HepG2 (cell line): ENCODE measurements around the gene NOXA1. TPM values are rescaled to one million over a fixed set of nuclear protein-coding genes. Genes with fewer than 3 reads are reported as not detected.

Experiments
- BRCA1 ChIP-seq: sonication (generic); formaldehyde crosslinking; IDR thresholded peaks from 2 replicates; pipeline ENCODE4 v1.4.0; 2020; ENCODE audit warnings: missing genetic modification reagents
- CENPBD1 ChIP-seq: sonication (generic); formaldehyde crosslinking; IDR thresholded peaks from 2 replicates; pipeline ENCODE4 v1.8.0; 2022; ENCODE audit warnings: missing genetic modification reagents, low read depth, mild to moderate bottlenecking, borderline replicate concordance
- CENPT ChIP-seq: sonication (generic); formaldehyde crosslinking; IDR thresholded peaks from 2 replicates; pipeline ENCODE4 v1.8.0; 2022; ENCODE audit warnings: low read depth, mild to moderate bottlenecking, moderate library complexity, missing genetic modification reagents
- DR1 ChIP-seq: sonication (generic); formaldehyde crosslinking; IDR thresholded peaks from 2 replicates; pipeline ENCODE4 v1.8.0; 2021; ENCODE audit warnings: mild to moderate bottlenecking, missing genetic modification reagents, inconsistent platforms
- FOSL2 ChIP-seq: sonication (generic); formaldehyde crosslinking; IDR thresholded peaks from 2 replicates; pipeline ENCODE4 v1.4.0; 2020; ENCODE audit warnings: missing genetic modification reagents
- MIER2 ChIP-seq: IDR thresholded peaks from 2 replicates; pipeline ENCODE4 v1.6.1; 2016; ENCODE audit warnings: missing biosample characterization, missing genetic modification reagents
- SIN3A ChIP-seq: IDR thresholded peaks from 2 replicates; pipeline ENCODE4 v1.6.1; 2011; ENCODE audit warnings: low read depth, mild to moderate bottlenecking, control low read depth, low read length, borderline replicate concordance
- TCF7 ChIP-seq: sonication (generic); IDR thresholded peaks from 2 replicates; pipeline ENCODE4 v1.6.1; 2016; ENCODE audit warnings: antibody characterized with exemption, low read depth
- THRA ChIP-seq: sonication (generic); formaldehyde crosslinking; IDR thresholded peaks from 2 replicates; pipeline ENCODE4 v1.4.0; 2020; ENCODE audit warnings: missing genetic modification reagents, borderline replicate concordance
- THYN1 ChIP-seq: sonication (generic); formaldehyde crosslinking; IDR thresholded peaks from 2 replicates; pipeline ENCODE4 v1.8.1; 2023; ENCODE audit warnings: low read depth, mild to moderate bottlenecking, moderate library complexity, missing genetic modification reagents, borderline replicate concordance
- ZNF253 ChIP-seq: sonication (generic); formaldehyde crosslinking; IDR thresholded peaks from 2 replicates; pipeline ENCODE4 v1.8.0; 2022; ENCODE audit warnings: mild to moderate bottlenecking, missing genetic modification reagents, borderline replicate concordance
- ZNF510 ChIP-seq: sonication (generic); formaldehyde crosslinking; IDR thresholded peaks from 2 replicates; pipeline ENCODE4 v1.4.0; 2020; ENCODE audit warnings: low read depth, mild to moderate bottlenecking, missing genetic modification reagents
- ZNF562 ChIP-seq: sonication (generic); formaldehyde crosslinking; IDR thresholded peaks from 2 replicates; pipeline ENCODE4 v1.8.0; 2022; ENCODE audit warnings: missing genetic modification reagents, borderline replicate concordance
- ZNF75D ChIP-seq: sonication (generic); formaldehyde crosslinking; IDR thresholded peaks from 2 replicates; pipeline ENCODE4 v1.8.1; 2023; ENCODE audit warnings: missing genetic modification reagents, mild to moderate bottlenecking, borderline replicate concordance
- polyA plus RNA-seq, 8 experiments: library from polyadenylated mRNA; depleted of rRNA in 3 of 8; stranded (reverse) in 7 of 8; unstranded in 1 of 8; fragments of >200 nt; fragmentation: Illumina TruSeq in 4 of 8; extraction: Trizol in 4 of 8; gene quantifications; 2 replicates each; pipeline versions ENCODE4 v1.2.1 to v1.2.3, GENCODE V29; 2011 to 2016; ENCODE audit warnings: low read depth in 4 of 8, missing spikeins in 1 of 8, mixed read lengths in 1 of 8; ENCODE audit not compliant: insufficient read depth in 1 of 8
- total RNA-seq, 5 experiments: library from RNA; depleted of rRNA; stranded (reverse); fragments of >200 nt; fragmentation: Illumina TruSeq; extraction: Trizol; gene quantifications; 2 replicates each; pipeline ENCODE4 v1.2.3, GENCODE V29; 2016; ENCODE audit warnings: low read depth in 1 of 5
- TF ChIP-seq, protein P1 (sequence below): sonication (generic); formaldehyde crosslinking; IDR thresholded peaks from 2 replicates; pipeline ENCODE4 v1.4.0; 2020; ENCODE audit warnings: missing genetic modification reagents
- TF ChIP-seq, protein P2 (sequence below): IDR thresholded peaks from 2 replicates; pipeline ENCODE4 v1.6.1; 2012; ENCODE audit warnings: inconsistent platforms
- TF ChIP-seq, protein P3 (sequence below): sonication (generic); formaldehyde crosslinking; IDR thresholded peaks from 2 replicates; pipeline ENCODE4 v1.5.0; 2020; ENCODE audit warnings: mild to moderate bottlenecking, missing genetic modification reagents, borderline replicate concordance

NOXA1 gene
- total and polyA plus RNA-seq, 2 of the 13 experiments (the other 11 are each of a cell fraction or from before 2014, with no cell fraction given) = 0.78 to 1.2 TPM

GRCh38 chr9:137454597-137455358 lies 31.6 kb downstream of the NOXA1 start (continued):
- TF ChIP-seq THYN1 (CRISPR knock-in tag) (no peak), THRA (CRISPR knock-in tag) (peak; percentile 93), ZNF253 (CRISPR knock-in tag) (peak; percentile 90; the same call in 1 of the 2 replicates), CENPBD1 (CRISPR knock-in tag) (no peak), DR1 (CRISPR knock-in tag) (peak; percentile 62; the same call in 1 of the 2 replicates), SIN3A (no peak), ZNF510 (CRISPR knock-in tag) (0 out of 2 replicates have a peak, but pooled peaks have one; percentile 64), ZNF75D (CRISPR knock-in tag) (no peak), TCF7 (no peak), CENPT (CRISPR knock-in tag) (peak; percentile 72; the same call in 1 of the 2 replicates), FOSL2 (CRISPR knock-in tag) (peak; percentile 58), BRCA1 (CRISPR knock-in tag) (no peak; the same call in 1 of the 2 replicates), MIER2 (peak; percentile 59; the same call in 1 of the 2 replicates), ZNF562 (CRISPR knock-in tag) (no peak)
- TF ChIP-seq, protein P1, sequence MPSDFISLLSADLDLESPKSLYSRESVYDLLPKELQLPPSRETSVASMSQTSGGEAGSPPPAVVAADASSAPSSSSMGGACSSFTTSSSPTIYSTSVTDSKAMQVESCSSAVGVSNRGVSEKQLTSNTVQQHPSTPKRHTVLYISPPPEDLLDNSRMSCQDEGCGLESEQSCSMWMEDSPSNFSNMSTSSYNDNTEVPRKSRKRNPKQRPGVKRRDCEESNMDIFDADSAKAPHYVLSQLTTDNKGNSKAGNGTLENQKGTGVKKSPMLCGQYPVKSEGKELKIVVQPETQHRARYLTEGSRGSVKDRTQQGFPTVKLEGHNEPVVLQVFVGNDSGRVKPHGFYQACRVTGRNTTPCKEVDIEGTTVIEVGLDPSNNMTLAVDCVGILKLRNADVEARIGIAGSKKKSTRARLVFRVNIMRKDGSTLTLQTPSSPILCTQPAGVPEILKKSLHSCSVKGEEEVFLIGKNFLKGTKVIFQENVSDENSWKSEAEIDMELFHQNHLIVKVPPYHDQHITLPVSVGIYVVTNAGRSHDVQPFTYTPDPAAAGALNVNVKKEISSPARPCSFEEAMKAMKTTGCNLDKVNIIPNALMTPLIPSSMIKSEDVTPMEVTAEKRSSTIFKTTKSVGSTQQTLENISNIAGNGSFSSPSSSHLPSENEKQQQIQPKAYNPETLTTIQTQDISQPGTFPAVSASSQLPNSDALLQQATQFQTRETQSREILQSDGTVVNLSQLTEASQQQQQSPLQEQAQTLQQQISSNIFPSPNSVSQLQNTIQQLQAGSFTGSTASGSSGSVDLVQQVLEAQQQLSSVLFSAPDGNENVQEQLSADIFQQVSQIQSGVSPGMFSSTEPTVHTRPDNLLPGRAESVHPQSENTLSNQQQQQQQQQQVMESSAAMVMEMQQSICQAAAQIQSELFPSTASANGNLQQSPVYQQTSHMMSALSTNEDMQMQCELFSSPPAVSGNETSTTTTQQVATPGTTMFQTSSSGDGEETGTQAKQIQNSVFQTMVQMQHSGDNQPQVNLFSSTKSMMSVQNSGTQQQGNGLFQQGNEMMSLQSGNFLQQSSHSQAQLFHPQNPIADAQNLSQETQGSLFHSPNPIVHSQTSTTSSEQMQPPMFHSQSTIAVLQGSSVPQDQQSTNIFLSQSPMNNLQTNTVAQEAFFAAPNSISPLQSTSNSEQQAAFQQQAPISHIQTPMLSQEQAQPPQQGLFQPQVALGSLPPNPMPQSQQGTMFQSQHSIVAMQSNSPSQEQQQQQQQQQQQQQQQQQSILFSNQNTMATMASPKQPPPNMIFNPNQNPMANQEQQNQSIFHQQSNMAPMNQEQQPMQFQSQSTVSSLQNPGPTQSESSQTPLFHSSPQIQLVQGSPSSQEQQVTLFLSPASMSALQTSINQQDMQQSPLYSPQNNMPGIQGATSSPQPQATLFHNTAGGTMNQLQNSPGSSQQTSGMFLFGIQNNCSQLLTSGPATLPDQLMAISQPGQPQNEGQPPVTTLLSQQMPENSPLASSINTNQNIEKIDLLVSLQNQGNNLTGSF = no peak
- TF ChIP-seq, protein P2, sequence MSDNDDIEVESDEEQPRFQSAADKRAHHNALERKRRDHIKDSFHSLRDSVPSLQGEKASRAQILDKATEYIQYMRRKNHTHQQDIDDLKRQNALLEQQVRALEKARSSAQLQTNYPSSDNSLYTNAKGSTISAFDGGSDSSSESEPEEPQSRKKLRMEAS = no peak
- TF ChIP-seq, protein P3, sequence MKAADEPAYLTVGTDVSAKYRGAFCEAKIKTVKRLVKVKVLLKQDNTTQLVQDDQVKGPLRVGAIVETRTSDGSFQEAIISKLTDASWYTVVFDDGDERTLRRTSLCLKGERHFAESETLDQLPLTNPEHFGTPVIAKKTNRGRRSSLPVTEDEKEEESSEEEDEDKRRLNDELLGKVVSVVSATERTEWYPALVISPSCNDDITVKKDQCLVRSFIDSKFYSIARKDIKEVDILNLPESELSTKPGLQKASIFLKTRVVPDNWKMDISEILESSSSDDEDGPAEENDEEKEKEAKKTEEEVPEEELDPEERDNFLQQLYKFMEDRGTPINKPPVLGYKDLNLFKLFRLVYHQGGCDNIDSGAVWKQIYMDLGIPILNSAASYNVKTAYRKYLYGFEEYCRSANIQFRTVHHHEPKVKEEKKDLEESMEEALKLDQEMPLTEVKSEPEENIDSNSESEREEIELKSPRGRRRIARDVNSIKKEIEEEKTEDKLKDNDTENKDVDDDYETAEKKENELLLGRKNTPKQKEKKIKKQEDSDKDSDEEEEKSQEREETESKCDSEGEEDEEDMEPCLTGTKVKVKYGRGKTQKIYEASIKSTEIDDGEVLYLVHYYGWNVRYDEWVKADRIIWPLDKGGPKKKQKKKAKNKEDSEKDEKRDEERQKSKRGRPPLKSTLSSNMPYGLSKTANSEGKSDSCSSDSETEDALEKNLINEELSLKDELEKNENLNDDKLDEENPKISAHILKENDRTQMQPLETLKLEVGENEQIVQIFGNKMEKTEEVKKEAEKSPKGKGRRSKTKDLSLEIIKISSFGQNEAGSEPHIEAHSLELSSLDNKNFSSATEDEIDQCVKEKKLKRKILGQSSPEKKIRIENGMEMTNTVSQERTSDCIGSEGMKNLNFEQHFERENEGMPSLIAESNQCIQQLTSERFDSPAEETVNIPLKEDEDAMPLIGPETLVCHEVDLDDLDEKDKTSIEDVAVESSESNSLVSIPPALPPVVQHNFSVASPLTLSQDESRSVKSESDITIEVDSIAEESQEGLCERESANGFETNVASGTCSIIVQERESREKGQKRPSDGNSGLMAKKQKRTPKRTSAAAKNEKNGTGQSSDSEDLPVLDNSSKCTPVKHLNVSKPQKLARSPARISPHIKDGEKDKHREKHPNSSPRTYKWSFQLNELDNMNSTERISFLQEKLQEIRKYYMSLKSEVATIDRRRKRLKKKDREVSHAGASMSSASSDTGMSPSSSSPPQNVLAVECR (CRISPR knock-in tag) = peak; percentile 92
